Measurements from ENCODE around the gene KCNH6.

GRCh38 chr17:63497708-63498483, 25.3 kb upstream of the KCNH6 start:
- no peak for TF ChIP-seq ERF (CRISPR knock-in tag; IDR thresholded peaks at IDR 0.05)
- TF ChIP-seq PTTG1 (tag; IDR thresholded peaks at IDR 0.05; ENCODE audit: low read depth): no peak
- TF ChIP-seq, protein P1, sequence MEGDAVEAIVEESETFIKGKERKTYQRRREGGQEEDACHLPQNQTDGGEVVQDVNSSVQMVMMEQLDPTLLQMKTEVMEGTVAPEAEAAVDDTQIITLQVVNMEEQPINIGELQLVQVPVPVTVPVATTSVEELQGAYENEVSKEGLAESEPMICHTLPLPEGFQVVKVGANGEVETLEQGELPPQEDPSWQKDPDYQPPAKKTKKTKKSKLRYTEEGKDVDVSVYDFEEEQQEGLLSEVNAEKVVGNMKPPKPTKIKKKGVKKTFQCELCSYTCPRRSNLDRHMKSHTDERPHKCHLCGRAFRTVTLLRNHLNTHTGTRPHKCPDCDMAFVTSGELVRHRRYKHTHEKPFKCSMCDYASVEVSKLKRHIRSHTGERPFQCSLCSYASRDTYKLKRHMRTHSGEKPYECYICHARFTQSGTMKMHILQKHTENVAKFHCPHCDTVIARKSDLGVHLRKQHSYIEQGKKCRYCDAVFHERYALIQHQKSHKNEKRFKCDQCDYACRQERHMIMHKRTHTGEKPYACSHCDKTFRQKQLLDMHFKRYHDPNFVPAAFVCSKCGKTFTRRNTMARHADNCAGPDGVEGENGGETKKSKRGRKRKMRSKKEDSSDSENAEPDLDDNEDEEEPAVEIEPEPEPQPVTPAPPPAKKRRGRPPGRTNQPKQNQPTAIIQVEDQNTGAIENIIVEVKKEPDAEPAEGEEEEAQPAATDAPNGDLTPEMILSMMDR (IDR thresholded peaks at IDR 0.05 in 2 of 3, conservative IDR thresholded peaks at IDR 0.05 in 1 of 3; ENCODE audit: insufficient read depth in 2 of 3, low read depth in 1 of 3, low read length in 3 of 3): peak; percentile 25 to 39 (median 34); a peak in 5 of 6 replicates
- peak; percentile 54; the same call in 1 of the 2 replicates for TF ChIP-seq ZBTB33 (CRISPR knock-in tag; IDR thresholded peaks at IDR 0.05)
- TF ChIP-seq CAMTA2 (CRISPR knock-in tag; conservative IDR thresholded peaks at IDR 0.05): no peak
- no peak for TF ChIP-seq GABPA (tag; conservative IDR thresholded peaks at IDR 0.05; ENCODE audit: low read depth)
- TF ChIP-seq MEF2A (IDR thresholded peaks at IDR 0.05; ENCODE audit: control insufficient read depth, low read depth, low read length): no peak
- no peak for TF ChIP-seq SMARCE1 (IDR thresholded peaks at IDR 0.05)
- TF ChIP-seq KLF13 (tag; IDR thresholded peaks at IDR 0.05; ENCODE audit: borderline replicate concordance, low read depth): no peak
- TF ChIP-seq TSC22D4 (tag; IDR thresholded peaks at IDR 0.05): no peak
- TF ChIP-seq, protein P2, sequence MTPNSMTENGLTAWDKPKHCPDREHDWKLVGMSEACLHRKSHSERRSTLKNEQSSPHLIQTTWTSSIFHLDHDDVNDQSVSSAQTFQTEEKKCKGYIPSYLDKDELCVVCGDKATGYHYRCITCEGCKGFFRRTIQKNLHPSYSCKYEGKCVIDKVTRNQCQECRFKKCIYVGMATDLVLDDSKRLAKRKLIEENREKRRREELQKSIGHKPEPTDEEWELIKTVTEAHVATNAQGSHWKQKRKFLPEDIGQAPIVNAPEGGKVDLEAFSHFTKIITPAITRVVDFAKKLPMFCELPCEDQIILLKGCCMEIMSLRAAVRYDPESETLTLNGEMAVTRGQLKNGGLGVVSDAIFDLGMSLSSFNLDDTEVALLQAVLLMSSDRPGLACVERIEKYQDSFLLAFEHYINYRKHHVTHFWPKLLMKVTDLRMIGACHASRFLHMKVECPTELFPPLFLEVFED (CRISPR knock-in tag; conservative IDR thresholded peaks at IDR 0.05): no peak
